ENCODE data around the gene DUSP19.

The DUSP19 gene

GRCh38 chr2:183126635-183127034, 48.1 kb downstream of the DUSP19 start:
- DNase-seq: no peak

- no peak for DNase-seq
These were observed 55.5 kb downstream of the DUSP19 start for GRCh38 chr2:183134016-183134415.

- DNase-seq: no peak
These were observed 70.4 kb downstream of the DUSP19 start for GRCh38 chr2:183148955-183149354.

- no peak for DNase-seq
These were observed 70.9 kb downstream of the DUSP19 start for GRCh38 chr2:183149489-183149888.
